ENCODE measurements around the gene RWDD3. TPM values are rescaled to one million over a fixed set of nuclear protein-coding genes. Genes with fewer than 3 reads are reported as not detected.

Gene RWDD3
- total RNA-seq, 2 experiments from 2014 or later = 14.3 to 14.5 TPM

- POLR2A ChIA-PET = no interaction called here
- ATAC-seq (ENCODE audit: poor library complexity) = no peak
- no peak overlapping the region for H3K27ac Mint-ChIP-seq
These were observed 39.0 kb upstream of the RWDD3 start for GRCh38 chr1:95195046-95195445.

DNA sequence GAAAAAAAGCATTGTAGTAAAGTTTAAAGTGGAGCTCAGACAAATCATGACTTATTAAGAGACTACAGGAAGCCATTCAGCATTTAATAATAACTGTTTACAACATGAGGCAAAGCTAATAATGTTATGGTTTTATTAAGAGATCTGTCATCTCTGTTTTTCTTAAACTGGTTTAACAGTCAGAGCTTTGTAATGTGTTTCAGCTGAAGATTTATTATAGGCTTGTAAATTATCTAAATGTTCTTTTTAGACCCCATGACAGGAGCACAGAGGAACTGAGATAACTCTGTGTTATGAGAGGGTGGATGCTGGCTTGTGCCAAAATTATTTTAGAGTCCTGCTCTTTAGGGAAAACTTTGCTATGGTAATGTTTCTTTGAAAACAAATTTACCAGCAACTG is 38.0 kb upstream of the RWDD3 start:
- H3K36me3 ChIP-seq (ENCODE audit: insufficient read depth, low read length) = no peaks in the 10 kb centered on the region
- intact Hi-C loops (cut with DNase I, micrococcal nuclease) = no loop called here
- H3K27ac ChIP-seq (ENCODE audit: low read depth in 1 of 2, low read length in 2 of 2) = no peak overlapping the region
- no peaks in the 10 kb centered on the region for H3K4me1 ChIP-seq (ENCODE audit: insufficient read depth, low read length)
- POLR2A ChIA-PET = no interaction called here
- no peaks in the 10 kb centered on the region for H3K4me1 Mint-ChIP-seq (ENCODE audit: low read depth)
- H3K4me3 Mint-ChIP-seq = no peak overlapping the region
- CTCF ChIA-PET = no interaction called here
- peaks cover 15% of the 10 kb centered on the region for H3K27me3 Mint-ChIP-seq
- no peak for TF ChIP-seq CTCF (IDR thresholded peaks at IDR 0.05)
- H3K4me3 ChIP-seq (ENCODE audit: low read length) = no peak overlapping the region
- peaks cover 0 to 3% of the 10 kb centered on the region in 2 experiments for H3K27me3 ChIP-seq (ENCODE audit: control insufficient read depth in 1 of 2, insufficient read depth in 2 of 2, low read length in 2 of 2)
- no peaks in the 10 kb centered on the region for H3K36me3 Mint-ChIP-seq (ENCODE audit: low read depth)
- no peak overlapping the region for H3K27ac Mint-ChIP-seq
- H3K9me3 ChIP-seq (ENCODE audit: control insufficient read depth in 1 of 2, insufficient read depth in 1 of 2, low read length in 2 of 2) = no peaks in the 10 kb centered on the region
- DNase-seq (no peak), ATAC-seq (ENCODE audit: poor library complexity) (no peak)
- no peaks in the 10 kb centered on the region for H3K9me3 Mint-ChIP-seq

More at GRCh38 chr1:95195046-95195445, 39.0 kb upstream of the RWDD3 start:
- H3K27ac ChIP-seq (ENCODE audit: low read depth in 1 of 2, low read length in 2 of 2) = no peak overlapping the region
- H3K4me1 ChIP-seq (ENCODE audit: insufficient read depth, low read length) = no peaks in the 10 kb centered on the region
- no peaks in the 10 kb centered on the region for H3K36me3 Mint-ChIP-seq (ENCODE audit: low read depth)
- peaks cover 0 to 3% of the 10 kb centered on the region in 2 experiments for H3K27me3 ChIP-seq (ENCODE audit: control insufficient read depth in 1 of 2, insufficient read depth in 2 of 2, low read length in 2 of 2)
- CTCF ChIA-PET = no interaction called here
- intact Hi-C loops (cut with DNase I, micrococcal nuclease) = no loop called here
- no peak for DNase-seq
- no peak for TF ChIP-seq CTCF (IDR thresholded peaks at IDR 0.05)
- H3K9me3 ChIP-seq (ENCODE audit: control insufficient read depth in 1 of 2, insufficient read depth in 1 of 2, low read length in 2 of 2) = no peaks in the 10 kb centered on the region
- no peaks in the 10 kb centered on the region for H3K9me3 Mint-ChIP-seq
- peaks cover 17% of the 10 kb centered on the region for H3K27me3 Mint-ChIP-seq
- H3K4me3 Mint-ChIP-seq = no peak overlapping the region
- H3K4me3 ChIP-seq (ENCODE audit: low read length) = no peak overlapping the region
- H3K36me3 ChIP-seq (ENCODE audit: insufficient read depth, low read length) = no peaks in the 10 kb centered on the region
- no peaks in the 10 kb centered on the region for H3K4me1 Mint-ChIP-seq (ENCODE audit: low read depth)

GRCh38 chr1:95197616-95198252 is 36.3 kb upstream of the RWDD3 start:
- ATAC-seq (ENCODE audit: poor library complexity) (no peak), DNase-seq (no peak)
- Mint-ChIP-seq H3K4me1 (ENCODE audit: low read depth) (no peaks in the 10 kb centered on the region), H3K27me3 (peaks cover 9% of the 10 kb centered on the region), H3K27ac (no peak overlapping the region), H3K36me3 (ENCODE audit: low read depth) (no peaks in the 10 kb centered on the region), H3K9me3 (no peaks in the 10 kb centered on the region), H3K4me3 (no peak overlapping the region)
- Histone ChIP-seq H3K36me3 (ENCODE audit: insufficient read depth, low read length) (no peaks in the 10 kb centered on the region), H3K4me1 (ENCODE audit: insufficient read depth, low read length) (no peaks in the 10 kb centered on the region), H3K27ac (ENCODE audit: low read depth in 1 of 2, low read length in 2 of 2) (no peak overlapping the region), H3K9me3 (ENCODE audit: control insufficient read depth in 1 of 2, insufficient read depth in 1 of 2, low read length in 2 of 2) (no peaks in the 10 kb centered on the region), H3K27me3 (ENCODE audit: control insufficient read depth in 1 of 2, insufficient read depth in 2 of 2, low read length in 2 of 2) (no peaks in the 10 kb centered on the region), H3K4me3 (ENCODE audit: low read length) (no peak overlapping the region)
- ChIA-PET POLR2A (no interaction called here), CTCF (no interaction called here)
- no peak for TF ChIP-seq CTCF (IDR thresholded peaks at IDR 0.05)
- intact Hi-C loops (cut with DNase I, micrococcal nuclease) = no loop called here
